Measurements from ENCODE around the gene TMEM220.

GRCh38 chr17:10727192-10727591 lies 2.6 kb downstream of the TMEM220 start:
- TF ChIP-seq SUZ12 (IDR thresholded peaks at IDR 0.05; ENCODE audit: unreplicated experiment) (no peak), EZH2 (IDR thresholded peaks at IDR 0.05; ENCODE audit: borderline replicate concordance, control insufficient read depth, low read depth, low read length) (no peak), CTCF (IDR thresholded peaks at IDR 0.05 in 2 of 3, conservative IDR thresholded peaks at IDR 0.05 in 1 of 3; ENCODE audit: control insufficient read depth in 2 of 3, extremely low read depth in 1 of 3, insufficient read depth in 1 of 3, low read depth in 3 of 3, low read length in 3 of 3) (no peak), REST (IDR thresholded peaks at IDR 0.05; ENCODE audit: low read depth, low read length) (no peak), E2F4 (IDR thresholded peaks at IDR 0.05; ENCODE audit: low read depth, low read length) (no peak), SREBF2 (IDR thresholded peaks at IDR 0.05; ENCODE audit: low read length) (no peak), CHD4 (IDR thresholded peaks at IDR 0.05) (no peak), TCF12 (IDR thresholded peaks at IDR 0.05; ENCODE audit: low read depth, low read length) (no peak), MYC (IDR thresholded peaks at IDR 0.05; ENCODE audit: insufficient read depth, insufficient read length, insufficient replicate concordance, low read length, severe bottlenecking) (no peak), POLR2A (IDR thresholded peaks at IDR 0.05; ENCODE audit: low read depth, low read length) (no peak), FOXK2 (IDR thresholded peaks at IDR 0.05) (no peak), MAX (IDR thresholded peaks at IDR 0.05; ENCODE audit: low read depth, low read length) (no peak), HCFC1 (IDR thresholded peaks at IDR 0.05; ENCODE audit: low read length) (no peak)

Measured in GM12878 (cell line).